Upper lobe of right lung (tissue), 1 donor: ENCODE data around the gene TCF7L2. TPM values are rescaled to one million over a fixed set of nuclear protein-coding genes. Genes with fewer than 3 reads are reported as not detected.

Experiments
- ATAC-seq: fragments of 200-7000 bp; cut with Tn5 transposase; one replicate; pipeline ENCODE4 v1.9.1; 2020; ENCODE audit warnings: mild to moderate bottlenecking, moderate library complexity
- DNase-seq: peaks from one replicate; pipeline ENCODE4 v3.0.0-alpha.2; 2020
- H3K27ac ChIP-seq: fragments of 200-600 bp; one replicate; pipeline ENCODE4 v1.8.0; 2022
- H3K27me3 ChIP-seq: fragments of 200-600 bp; one replicate; pipeline ENCODE4 v1.8.0; 2022; ENCODE audit warnings: mild to moderate bottlenecking
- H3K36me3 ChIP-seq: fragments of 200-600 bp; one replicate; pipeline ENCODE4 v1.8.0; 2022
- H3K4me1 ChIP-seq: fragments of 200-600 bp; one replicate; pipeline ENCODE4 v1.8.0; 2022
- H3K4me3 ChIP-seq: fragments of 200-600 bp; one replicate; pipeline ENCODE4 v1.8.0; 2022; ENCODE audit warnings: mild to moderate bottlenecking
- H3K9me3 ChIP-seq: fragments of 200-600 bp; one replicate; pipeline ENCODE4 v1.8.0; 2022
- intact Hi-C: fragments of 100-400 bp; cut with DNase I; formaldehyde crosslinking; loops from one replicate; pipeline ENCODE4 v1.11.0; 2022
- total RNA-seq: library from RNA; stranded (reverse); fragmentation: NEBNext Ultra II Directional; extraction: Animal tissue kit (Norgen Biotek cat#: 25700); gene quantifications from one replicate; pipeline ENCODE4 v1.2.1, GENCODE V29; 2021
- TF ChIP-seq, protein P1 (sequence below): fragments of 200-600 bp; IDR thresholded peaks from one replicate; pipeline ENCODE4 v1.8.0; 2022; ENCODE audit warnings: antibody characterized with exemption
- donor health status: DM: no; HTN: yes; CAD: no; lungs with severe emphysema.

TCF7L2 gene
- total RNA-seq, 1 donor from 2014 or later: 47.4 TPM

DNA sequence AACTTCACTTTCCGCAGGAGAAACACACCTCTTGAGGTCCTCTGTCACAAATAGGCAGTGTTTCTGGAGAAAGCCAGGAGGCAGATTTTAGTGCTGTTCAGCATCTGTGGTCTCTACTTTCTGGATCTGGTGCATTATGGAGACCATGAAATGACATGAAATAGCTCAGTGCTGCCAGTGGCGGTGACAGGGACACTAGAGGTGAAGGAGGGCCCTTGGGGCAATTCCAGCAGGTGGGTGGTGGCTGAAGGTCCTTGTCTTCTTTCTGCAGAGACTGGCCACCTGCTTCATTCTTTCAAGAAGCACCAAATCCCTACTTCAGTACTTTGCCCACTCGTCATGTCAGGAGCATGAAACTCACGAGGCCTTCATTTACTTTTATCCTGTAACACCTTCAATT, 135.7 kb downstream of the TCF7L2 start:
- DNase-seq (no peak), ATAC-seq (no peak)
- no peaks in the 10 kb centered on the region for H3K36me3 ChIP-seq
- no peaks in the 10 kb centered on the region for H3K27me3 ChIP-seq
- TF ChIP-seq, protein P1, sequence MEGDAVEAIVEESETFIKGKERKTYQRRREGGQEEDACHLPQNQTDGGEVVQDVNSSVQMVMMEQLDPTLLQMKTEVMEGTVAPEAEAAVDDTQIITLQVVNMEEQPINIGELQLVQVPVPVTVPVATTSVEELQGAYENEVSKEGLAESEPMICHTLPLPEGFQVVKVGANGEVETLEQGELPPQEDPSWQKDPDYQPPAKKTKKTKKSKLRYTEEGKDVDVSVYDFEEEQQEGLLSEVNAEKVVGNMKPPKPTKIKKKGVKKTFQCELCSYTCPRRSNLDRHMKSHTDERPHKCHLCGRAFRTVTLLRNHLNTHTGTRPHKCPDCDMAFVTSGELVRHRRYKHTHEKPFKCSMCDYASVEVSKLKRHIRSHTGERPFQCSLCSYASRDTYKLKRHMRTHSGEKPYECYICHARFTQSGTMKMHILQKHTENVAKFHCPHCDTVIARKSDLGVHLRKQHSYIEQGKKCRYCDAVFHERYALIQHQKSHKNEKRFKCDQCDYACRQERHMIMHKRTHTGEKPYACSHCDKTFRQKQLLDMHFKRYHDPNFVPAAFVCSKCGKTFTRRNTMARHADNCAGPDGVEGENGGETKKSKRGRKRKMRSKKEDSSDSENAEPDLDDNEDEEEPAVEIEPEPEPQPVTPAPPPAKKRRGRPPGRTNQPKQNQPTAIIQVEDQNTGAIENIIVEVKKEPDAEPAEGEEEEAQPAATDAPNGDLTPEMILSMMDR: no peak
- intact Hi-C loops: no loop called here
- H3K4me1 ChIP-seq: peaks cover 18% of the 10 kb centered on the region
- H3K9me3 ChIP-seq: no peaks in the 10 kb centered on the region
- no peak overlapping the region for H3K4me3 ChIP-seq
- H3K27ac ChIP-seq: no peak overlapping the region

DNA sequence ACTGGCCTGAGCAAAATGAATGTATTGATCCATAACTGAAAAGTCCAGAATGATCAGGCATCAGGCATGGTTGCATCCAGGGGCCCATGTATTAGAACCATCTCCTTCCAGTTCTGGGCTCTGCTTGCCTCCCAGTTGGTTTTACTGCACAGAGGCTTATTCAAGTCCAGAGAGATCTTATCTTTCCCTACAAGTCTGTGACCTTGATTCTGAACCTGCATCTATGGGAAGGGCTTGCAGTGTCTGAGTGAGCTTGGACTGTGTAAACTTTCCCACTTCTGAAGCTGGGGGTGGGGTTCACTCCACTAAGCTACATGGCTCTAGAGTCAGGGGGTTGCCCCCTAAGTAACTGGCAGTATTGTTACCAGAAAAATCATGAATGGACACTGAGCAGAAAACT, 136.2 kb downstream of the TCF7L2 start:
- Histone ChIP-seq H3K27ac (no peak overlapping the region), H3K36me3 (no peaks in the 10 kb centered on the region), H3K4me3 (no peak overlapping the region), H3K9me3 (no peaks in the 10 kb centered on the region), H3K4me1 (peaks cover 18% of the 10 kb centered on the region), H3K27me3 (no peaks in the 10 kb centered on the region)
- TF ChIP-seq, protein P1: no peak
- intact Hi-C loops: no loop called here
- DNase-seq (no peak), ATAC-seq (no peak)

DNA sequence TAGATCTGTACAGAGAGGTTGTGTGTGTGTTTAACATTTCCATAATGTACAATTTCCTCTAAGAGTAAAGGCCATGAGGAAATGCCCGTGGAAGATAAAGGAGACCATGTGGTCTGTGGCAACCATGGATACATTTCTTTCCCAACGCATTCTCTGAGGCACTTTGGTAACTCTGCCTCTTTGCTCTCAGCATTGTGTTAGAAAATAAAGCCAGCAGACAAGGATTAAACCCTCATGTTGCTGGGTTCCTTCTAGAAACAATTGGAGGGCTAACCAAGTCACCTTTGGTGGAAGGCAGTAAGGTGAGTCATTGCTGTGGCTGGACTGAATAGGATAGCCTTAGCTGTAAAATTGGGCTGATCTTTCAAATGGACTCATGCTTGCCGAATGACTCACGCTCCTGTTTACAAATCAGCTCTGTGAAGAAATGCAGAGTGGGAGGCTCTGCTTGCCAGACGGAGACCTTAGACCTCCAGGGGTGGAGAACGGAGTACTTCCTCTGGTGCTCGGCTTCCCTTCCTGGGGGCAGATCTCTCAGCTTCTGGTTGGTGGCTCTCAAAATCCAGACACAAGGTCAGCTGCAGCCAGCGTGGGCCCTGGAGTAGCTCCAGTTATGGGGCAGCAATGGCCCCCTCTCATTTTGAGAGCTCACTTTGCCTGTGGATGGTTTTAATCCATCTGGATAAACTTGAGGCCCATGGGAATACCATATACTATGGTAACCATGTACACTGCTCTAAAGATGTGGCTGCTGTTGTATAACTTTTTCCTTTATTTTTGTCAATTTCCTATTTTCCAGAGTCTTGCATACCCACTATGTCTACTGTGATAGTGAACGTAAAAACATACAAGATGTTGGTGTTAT, 137.3 kb downstream of the TCF7L2 start:
- intact Hi-C loops: no loop called here
- TF ChIP-seq, protein P1: no peak
- no peaks in the 10 kb centered on the region for H3K27me3 ChIP-seq
- peak; percentile 77 for DNase-seq
- H3K4me3 ChIP-seq: no peak overlapping the region
- ATAC-seq: peak; percentile 92
- peak overlapping the region; percentile 38 for H3K27ac ChIP-seq
- H3K4me1 ChIP-seq: peaks cover 18% of the 10 kb centered on the region
- H3K36me3 ChIP-seq: no peaks in the 10 kb centered on the region
- H3K9me3 ChIP-seq: no peaks in the 10 kb centered on the region

DNA sequence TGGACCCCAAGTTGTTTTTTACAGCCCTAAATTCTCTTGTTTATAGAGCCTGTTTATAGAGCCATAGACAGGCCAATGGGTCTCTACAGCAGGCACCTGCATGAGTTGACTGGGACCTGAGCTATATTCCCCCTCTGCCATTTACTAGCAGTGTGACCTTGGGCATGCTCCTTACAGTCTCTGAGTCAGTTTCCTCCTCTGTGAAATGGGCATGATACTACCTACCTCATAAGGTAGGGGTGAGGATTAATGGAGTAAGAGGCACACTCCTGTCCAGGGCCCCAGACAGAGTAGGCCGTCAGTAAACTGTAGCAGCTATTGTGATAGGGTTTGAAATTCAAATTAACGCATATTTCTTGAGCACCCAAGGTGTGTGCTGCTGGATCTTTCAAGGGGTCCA, 138.1 kb downstream of the TCF7L2 start:
- H3K36me3 ChIP-seq: no peaks in the 10 kb centered on the region
- no peak for ATAC-seq
- peak overlapping the region; percentile 38 for H3K27ac ChIP-seq
- no peaks in the 10 kb centered on the region for H3K27me3 ChIP-seq
- H3K4me3 ChIP-seq: no peak overlapping the region
- H3K4me1 ChIP-seq: peaks cover 26% of the 10 kb centered on the region
- intact Hi-C loops: no loop called here
- H3K9me3 ChIP-seq: no peaks in the 10 kb centered on the region
- TF ChIP-seq, protein P1: no peak
- DNase-seq: no peak

DNA sequence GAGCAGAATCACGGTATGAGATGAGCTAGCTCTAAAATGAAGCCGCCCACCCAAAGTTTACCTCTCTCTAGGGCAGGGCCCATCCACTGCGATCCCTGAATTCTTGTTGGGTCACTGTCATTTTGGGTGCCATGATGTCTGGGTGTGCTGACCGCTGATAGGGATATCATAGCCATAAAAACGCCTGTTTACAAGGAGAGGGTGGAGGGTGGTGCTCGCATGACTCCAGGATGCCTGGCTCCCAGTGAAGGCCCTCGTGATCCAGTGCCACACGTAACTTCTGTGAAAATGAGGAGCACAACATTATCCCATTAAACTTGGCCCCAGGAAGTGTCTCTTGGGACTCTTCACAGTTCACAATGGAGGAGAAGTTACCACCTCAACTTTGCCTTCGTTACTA, 139.5 kb downstream of the TCF7L2 start:
- Histone ChIP-seq H3K4me1 (peaks cover 38% of the 10 kb centered on the region), H3K36me3 (no peaks in the 10 kb centered on the region), H3K9me3 (no peaks in the 10 kb centered on the region), H3K27ac (no peak overlapping the region), H3K27me3 (no peaks in the 10 kb centered on the region), H3K4me3 (no peak overlapping the region)
- TF ChIP-seq, protein P1: no peak
- DNase-seq (no peak), ATAC-seq (no peak)
- intact Hi-C loops: no loop called here
